GM12873 (cell line): Measurements from ENCODE around the gene LRMDA.

Experiments used
- CTCF ChIP-seq: IDR thresholded peaks from 2 replicates; pipeline ENCODE4 v1.5.1; 2012; ENCODE audit warnings: low read depth, mild to moderate bottlenecking, moderate library complexity, low read length, control low read depth; ENCODE audit not compliant: insufficient read depth; ENCODE audit errors: missing control alignments

LRMDA gene

GRCh38 chr10:76375761-76376160 is 944.3 kb downstream of the LRMDA start:
- no peak for TF ChIP-seq CTCF

GRCh38 chr10:76382381-76382851 is 951.0 kb downstream of the LRMDA start:
- no peak for TF ChIP-seq CTCF

GRCh38 chr10:76388321-76389023 is 957.0 kb downstream of the LRMDA start:
- no peak for TF ChIP-seq CTCF

- no peak for TF ChIP-seq CTCF
Observed at GRCh38 chr10:76393875-76394706, 962.7 kb downstream of the LRMDA start.

GRCh38 chr10:76394707-76395042 is 963.3 kb downstream of the LRMDA start:
- no peak for TF ChIP-seq CTCF

GRCh38 chr10:76395251-76395650 is 963.8 kb downstream of the LRMDA start:
- no peak for TF ChIP-seq CTCF

- no peak for TF ChIP-seq CTCF
Observed at GRCh38 chr10:76396134-76396533, 964.7 kb downstream of the LRMDA start.
